ENCODE measurements around the gene PADI1. TPM values are rescaled to one million over a fixed set of nuclear protein-coding genes. Genes with fewer than 3 reads are reported as not detected.

The PADI1 gene
- total and polyA plus RNA-seq, 2 donors (not counting 1 experiment from before 2014, with no cell fraction given), result not detected

DNA sequence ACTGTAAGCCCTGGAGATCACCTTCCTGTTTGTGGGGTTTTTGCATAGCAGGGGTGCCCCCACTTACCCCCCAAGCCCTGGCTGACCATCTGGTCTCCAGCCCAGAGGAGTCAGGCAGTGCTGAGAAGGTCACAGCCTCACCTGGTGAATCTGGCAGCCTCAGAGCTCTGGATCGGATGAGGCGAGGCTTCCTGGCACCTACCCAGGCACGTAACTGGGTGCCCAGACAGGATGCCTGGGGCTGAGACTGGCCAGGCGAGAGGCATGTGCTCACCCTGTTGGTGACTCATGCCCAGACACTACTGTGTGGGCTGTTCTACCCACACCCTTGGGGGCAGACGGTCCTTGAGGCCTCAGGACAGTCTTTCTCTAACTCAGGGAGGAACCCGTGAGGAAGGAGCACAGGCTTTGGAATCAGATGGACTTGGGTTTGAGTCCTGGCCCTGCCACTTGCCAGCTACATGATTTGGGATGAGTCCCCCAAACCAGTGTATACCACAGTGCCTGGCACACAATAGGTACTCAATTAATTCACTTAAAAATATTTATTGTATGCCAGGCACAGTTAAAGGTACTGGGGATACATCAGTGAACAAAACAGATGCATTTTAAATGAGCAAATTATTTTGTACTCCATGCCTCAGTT, 28.9 kb downstream of the PADI1 start:
- H2AFZ ChIP-seq (ENCODE audit: insufficient read depth, low read depth, low read length, poor library complexity, severe bottlenecking), result no peak overlapping the region
- no peaks in the 10 kb centered on the region for H4K20me1 ChIP-seq (ENCODE audit: control insufficient read depth, insufficient read depth, low read length, poor library complexity, severe bottlenecking)
- no peaks in the 10 kb centered on the region for H3K9me3 ChIP-seq (ENCODE audit: control extremely low read depth in 1 of 3, control insufficient read depth in 2 of 3, insufficient read depth in 1 of 3, low read length in 2 of 3)
- no peaks in the 10 kb centered on the region for H3K27me3 ChIP-seq (replicated peaks in 1 of 4; ENCODE audit: control extremely low read depth in 1 of 4, control insufficient read depth in 3 of 4, insufficient read depth in 4 of 4, low read length in 3 of 4)
- H3K4me1 ChIP-seq (ENCODE audit: control insufficient read depth in 2 of 2, insufficient read depth in 2 of 2, low read length in 2 of 2), result peaks cover 0 to 4% of the 10 kb centered on the region in 2 donors
- ChIA-PET CTCF (interaction anchor here (0.8 to 11.1 kb wide), 7 partner anchors 25 to 175 kb away, joined by 3 to 373 read pairs (median 6); partner anchors contain the start of gene PADI2), POLR2A (interaction anchor here (0.6 to 1.2 kb wide), 2 partner anchors 105 to 109 kb away, joined by 3 read pairs; no protein-coding TSS in a partner anchor)
- no peak overlapping the region for H3K9ac ChIP-seq (ENCODE audit: low read length)
- no peak overlapping the region for H3K4me2 ChIP-seq (replicated peaks; ENCODE audit: low read depth, low read length, poor library complexity, severe bottlenecking)
- Mint-ChIP-seq H3K4me3 (no peak overlapping the region), H3K27ac (peak overlapping the region; percentile 15), H3K27me3 (no peaks in the 10 kb centered on the region), H3K9me3 (ENCODE audit: insufficient read depth) (no peaks in the 10 kb centered on the region), H3K4me1 (peaks cover 22% of the 10 kb centered on the region)
- no peak overlapping the region for H3K27ac ChIP-seq (ENCODE audit: low read length in 2 of 2)
- H3K79me2 ChIP-seq (ENCODE audit: control insufficient read depth, insufficient read depth, low read length), result no peaks in the 10 kb centered on the region
- intact Hi-C loops (cut with micrococcal nuclease), result no loop called here
- DNase-seq (no peak), ATAC-seq (ENCODE audit: low read depth) (peak; percentile 70)
- no peak for TF ChIP-seq EZH2 (IDR thresholded peaks at IDR 0.05; ENCODE audit: borderline replicate concordance, insufficient read depth, low read depth, low read length, poor library complexity, severe bottlenecking)
- TF ChIP-seq, protein P1, sequence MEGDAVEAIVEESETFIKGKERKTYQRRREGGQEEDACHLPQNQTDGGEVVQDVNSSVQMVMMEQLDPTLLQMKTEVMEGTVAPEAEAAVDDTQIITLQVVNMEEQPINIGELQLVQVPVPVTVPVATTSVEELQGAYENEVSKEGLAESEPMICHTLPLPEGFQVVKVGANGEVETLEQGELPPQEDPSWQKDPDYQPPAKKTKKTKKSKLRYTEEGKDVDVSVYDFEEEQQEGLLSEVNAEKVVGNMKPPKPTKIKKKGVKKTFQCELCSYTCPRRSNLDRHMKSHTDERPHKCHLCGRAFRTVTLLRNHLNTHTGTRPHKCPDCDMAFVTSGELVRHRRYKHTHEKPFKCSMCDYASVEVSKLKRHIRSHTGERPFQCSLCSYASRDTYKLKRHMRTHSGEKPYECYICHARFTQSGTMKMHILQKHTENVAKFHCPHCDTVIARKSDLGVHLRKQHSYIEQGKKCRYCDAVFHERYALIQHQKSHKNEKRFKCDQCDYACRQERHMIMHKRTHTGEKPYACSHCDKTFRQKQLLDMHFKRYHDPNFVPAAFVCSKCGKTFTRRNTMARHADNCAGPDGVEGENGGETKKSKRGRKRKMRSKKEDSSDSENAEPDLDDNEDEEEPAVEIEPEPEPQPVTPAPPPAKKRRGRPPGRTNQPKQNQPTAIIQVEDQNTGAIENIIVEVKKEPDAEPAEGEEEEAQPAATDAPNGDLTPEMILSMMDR (IDR thresholded peaks at IDR 0.05), result no peak
- no peak overlapping the region for H3K4me3 ChIP-seq (ENCODE audit: control extremely low read depth in 1 of 5, extremely low read depth in 1 of 5, insufficient read depth in 1 of 5, low read depth in 2 of 5, low read length in 4 of 5)
- H3K36me3 ChIP-seq (replicated peaks in 1 of 2; ENCODE audit: control extremely low read depth in 1 of 2, control insufficient read depth in 1 of 2, extremely low read depth in 1 of 2, insufficient read depth in 2 of 2, low read length in 1 of 2), result no peaks in the 10 kb centered on the region
- WGBS (ENCODE audit: insufficient coverage), result 58% methylated on average over 6 of the region's 6 CpGs

DNA sequence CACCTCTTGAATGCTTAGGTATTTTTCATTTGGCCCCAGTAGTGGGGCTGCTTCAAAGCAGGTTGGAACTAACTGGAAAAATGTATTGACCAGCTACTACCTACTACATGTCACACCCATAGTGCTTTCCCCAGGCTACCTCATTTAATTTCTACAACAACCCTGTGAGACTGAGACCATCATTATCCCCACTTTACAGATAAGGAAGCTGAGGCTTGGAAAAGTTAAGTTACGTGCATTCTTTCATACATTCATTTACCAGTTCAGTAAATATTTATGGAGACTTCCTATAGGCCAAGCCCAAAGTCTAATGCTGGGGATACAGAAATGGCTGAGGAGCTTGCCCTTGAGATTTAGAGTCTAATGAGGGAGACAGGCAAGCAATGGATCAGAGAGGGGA, 29.5 kb downstream of the PADI1 start:
- no peak for DNase-seq
- Histone ChIP-seq H3K4me3 (ENCODE audit: control extremely low read depth in 1 of 5, extremely low read depth in 1 of 5, insufficient read depth in 1 of 5, low read depth in 2 of 5, low read length in 4 of 5) (no peak overlapping the region), H4K20me1 (ENCODE audit: control insufficient read depth, insufficient read depth, low read length, poor library complexity, severe bottlenecking) (no peaks in the 10 kb centered on the region), H3K27me3 (replicated peaks in 1 of 4; ENCODE audit: control extremely low read depth in 1 of 4, control insufficient read depth in 3 of 4, insufficient read depth in 4 of 4, low read length in 3 of 4) (no peaks in the 10 kb centered on the region), H3K9ac (ENCODE audit: low read length) (no peak overlapping the region), H2AFZ (ENCODE audit: insufficient read depth, low read depth, low read length, poor library complexity, severe bottlenecking) (no peak overlapping the region), H3K79me2 (ENCODE audit: control insufficient read depth, insufficient read depth, low read length) (no peaks in the 10 kb centered on the region), H3K9me3 (ENCODE audit: control extremely low read depth in 1 of 3, control insufficient read depth in 2 of 3, insufficient read depth in 1 of 3, low read length in 2 of 3) (no peaks in the 10 kb centered on the region), H3K36me3 (replicated peaks in 1 of 2; ENCODE audit: control extremely low read depth in 1 of 2, control insufficient read depth in 1 of 2, extremely low read depth in 1 of 2, insufficient read depth in 2 of 2, low read length in 1 of 2) (no peaks in the 10 kb centered on the region), H3K27ac (ENCODE audit: low read length in 2 of 2) (no peak overlapping the region), H3K4me1 (ENCODE audit: control insufficient read depth in 2 of 2, insufficient read depth in 2 of 2, low read length in 2 of 2) (peaks cover 0 to 4% of the 10 kb centered on the region in 2 donors), H3K4me2 (replicated peaks; ENCODE audit: low read depth, low read length, poor library complexity, severe bottlenecking) (no peak overlapping the region)
- peaks cover 22% of the 10 kb centered on the region for H3K4me1 Mint-ChIP-seq
- TF ChIP-seq, protein P1 (IDR thresholded peaks at IDR 0.05), result no peak
- TF ChIP-seq EZH2 (IDR thresholded peaks at IDR 0.05; ENCODE audit: borderline replicate concordance, insufficient read depth, low read depth, low read length, poor library complexity, severe bottlenecking), result no peak
- H3K27me3 Mint-ChIP-seq, result no peaks in the 10 kb centered on the region
- ChIA-PET CTCF (interaction anchor here (0.8 to 11.1 kb wide), 7 partner anchors 26 to 176 kb away, joined by 3 to 373 read pairs (median 6); partner anchors contain the start of gene PADI2), POLR2A (interaction anchor here (1.2 kb wide), 1 partner anchor 106 kb away, joined by 3 read pairs; no protein-coding TSS in a partner anchor)
- WGBS (ENCODE audit: insufficient coverage), result no CpG with 5 or more reads among the region's 1 CpG
- H3K4me3 Mint-ChIP-seq, result no peak overlapping the region
- H3K9me3 Mint-ChIP-seq (ENCODE audit: insufficient read depth), result no peaks in the 10 kb centered on the region
- no peak for ATAC-seq (ENCODE audit: low read depth)
- intact Hi-C loops (cut with micrococcal nuclease), result no loop called here
- no peak overlapping the region for H3K27ac Mint-ChIP-seq

Data from B cell (primary cell).